T-cell (primary cell): ENCODE results near the gene CD96. TPM values are rescaled to one million over a fixed set of nuclear protein-coding genes. Genes with fewer than 3 reads are reported as not detected.
"Not testable (repeated sequence)": the region's sequence is repeated elsewhere in the genome, so short reads cannot be mapped to it uniquely, and the experiment has no call there.

ENCODE experiments used
- ATAC-seq, 4 experiments: fragments of 200-7000 bp in 3 of 4; fragments of 150-1000 bp in 1 of 4; cut with Tn5 transposase; replicated peaks in 1 of 4; 1 replicate in 3 of 4; 2 replicates in 1 of 4; pipeline ENCODE4 v1.10.0; 2021; ENCODE audit warnings: moderate library complexity in 3 of 4, mild to moderate bottlenecking in 2 of 4, moderate number of reproducible peaks in 1 of 4
- CTCF ChIA-PET, 2 donors: fragments of 300-600 bp; sonication (Branson Sonifier 250); formaldehyde crosslinking; loops; one replicate each; lab custom pipeline; 2022; ENCODE audit warnings: antibody characterized with exemption in 2 of 2; lab: Charles Lee
- POLR2A ChIA-PET, 2 donors: fragments of 300-600 bp; sonication (Branson Sonifier 250); formaldehyde crosslinking; loops; one replicate each; lab custom pipeline; 2022; ENCODE audit warnings: antibody characterized with exemption in 2 of 2; lab: Charles Lee
- DNase-seq, 35 experiments: peaks; one replicate each; pipeline versions ENCODE4 v3.0.0 to v3.0.0-alpha.2; 2013 to 2023
- H3K27ac ChIP-seq: one replicate; pipeline ENCODE4 v1.5.1; 2013; ENCODE audit warnings: low read length
- H3K27me3 ChIP-seq, 2 experiments: replicated peaks in 1 of 2; 1 replicate in 1 of 2; 2 replicates in 1 of 2; pipeline versions ENCODE4 v1.6.1 to v1.7.0; 2013; ENCODE audit warnings: low read length in 1 of 2, mixed read lengths in 1 of 2; ENCODE audit not compliant: control insufficient read depth in 2 of 2, insufficient read depth in 2 of 2; ENCODE audit errors: extremely low read depth in 1 of 2
- H3K36me3 ChIP-seq, 2 donors: 1 replicate in 1 of 2; 2 replicates in 1 of 2; pipeline versions ENCODE4 v1.6.1 to v1.7.0; 2013; ENCODE audit warnings: low read length in 1 of 2; ENCODE audit not compliant: control insufficient read depth in 2 of 2, insufficient read depth in 1 of 2; ENCODE audit errors: extremely low read depth in 1 of 2
- H3K4me1 ChIP-seq, 2 experiments: 1 replicate in 1 of 2; 2 replicates in 1 of 2; pipeline versions ENCODE4 v1.6.1 to v1.7.0; 2013; ENCODE audit warnings: low read length in 2 of 2, mixed read lengths in 1 of 2; ENCODE audit not compliant: insufficient read depth in 2 of 2, control insufficient read depth in 1 of 2; ENCODE audit errors: extremely low read depth in 1 of 2
- H3K4me3 ChIP-seq, 2 donors: 1 replicate in 1 of 2; 2 replicates in 1 of 2; pipeline versions ENCODE4 v1.5.1 to v1.7.0; 2013; ENCODE audit warnings: mild to moderate bottlenecking in 2 of 2, low read length in 1 of 2, moderate library complexity in 1 of 2; ENCODE audit not compliant: control insufficient read depth in 1 of 2; ENCODE audit errors: extremely low read depth in 1 of 2
- H3K9me3 ChIP-seq: 2 replicates; pipeline ENCODE4 v1.7.0; 2013
- H3K27ac Mint-ChIP-seq, 2 donors: one replicate each; pipeline ENCODE4 v1.8.0; 2020 to 2021; ENCODE audit warnings: mild to moderate bottlenecking in 2 of 2, mixed read lengths in 2 of 2
- H3K27me3 Mint-ChIP-seq, 2 donors: one replicate each; pipeline ENCODE4 v1.8.0; 2021 to 2022; ENCODE audit warnings: mixed read lengths in 2 of 2
- H3K36me3 Mint-ChIP-seq: one replicate; pipeline ENCODE4 v1.8.0; 2021; ENCODE audit warnings: mixed read lengths
- H3K4me1 Mint-ChIP-seq, 3 donors: one replicate each; pipeline ENCODE4 v1.8.0; 2020 to 2022; ENCODE audit warnings: mixed read lengths in 3 of 3, mild to moderate bottlenecking in 1 of 3
- H3K4me3 Mint-ChIP-seq, 3 donors: one replicate each; pipeline ENCODE4 v1.8.0; 2020 to 2022; ENCODE audit warnings: mild to moderate bottlenecking in 3 of 3, mixed read lengths in 3 of 3, moderate library complexity in 3 of 3
- H3K9me3 Mint-ChIP-seq, 3 donors: one replicate each; pipeline ENCODE4 v1.8.0; 2020 to 2022; ENCODE audit warnings: mixed read lengths in 3 of 3
- WGBS: methylation state at CpG from one replicate; pipeline ENCODE4 v1.1.5; 2013; ENCODE audit warnings: missing lambda C conversion rate; ENCODE audit not compliant: insufficient coverage; 5-methylcytosine and 5-hydroxymethylcytosine counted together
- total RNA-seq, 35 experiments: library from RNA in 6 of 35; stranded (reverse) in 6 of 35; fragments of 120-200 nt in 1 of 35; gene quantifications; one replicate each; pipeline versions ENCODE4 v1.2.1 to v1.2.4 and lab custom pipeline; 2013 to 2026

Gene CD96
- total RNA-seq, 5 donors from 2014 or later (not counting 1 experiment from before 2014, with no cell fraction given), result 183 to 229 (median 203) TPM

DNA sequence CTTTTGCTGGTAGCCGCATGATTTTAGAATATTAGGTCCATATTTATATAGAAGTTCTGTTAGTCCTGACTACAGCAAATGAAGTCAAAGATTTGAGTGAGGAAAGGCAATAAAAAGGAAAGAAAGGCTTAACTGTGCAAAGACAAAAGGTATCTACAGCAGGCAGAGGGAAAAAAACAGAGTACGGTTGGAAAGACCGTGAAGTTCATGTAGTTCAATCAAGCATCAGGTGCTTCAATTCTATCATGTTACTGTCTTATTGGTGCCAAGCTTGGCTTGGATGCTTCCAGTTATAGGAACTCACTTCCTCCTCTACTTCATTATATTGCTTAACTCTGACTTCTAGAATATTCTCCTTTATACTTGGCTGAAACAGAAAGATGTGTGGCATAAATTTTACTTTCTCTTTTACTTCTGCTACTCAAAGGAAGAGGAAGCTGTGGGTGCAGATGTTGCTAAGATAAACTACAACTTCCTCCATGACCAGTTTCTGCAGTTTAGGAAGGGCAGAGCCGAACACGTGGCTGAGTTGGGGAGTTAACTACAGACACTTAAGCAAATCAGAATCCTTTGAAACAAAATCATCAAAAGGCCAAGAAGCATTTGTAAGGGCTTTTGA lies 125.7 kb downstream of the CD96 start:
- peak overlapping the region; percentile 87 for H3K27ac ChIP-seq
- H3K4me1 Mint-ChIP-seq, result peaks cover 57 to 63% (median 58%) of the 10 kb centered on the region in 3 donors
- H3K27me3 Mint-ChIP-seq, result no peaks in the 10 kb centered on the region
- no peaks in the 10 kb centered on the region for H3K27me3 ChIP-seq
- peaks cover 33 to 45% of the 10 kb centered on the region in 2 experiments for H3K4me1 ChIP-seq
- peak overlapping the region; percentile 63 to 68 (median 64) for H3K4me3 Mint-ChIP-seq
- H3K9me3 ChIP-seq, result no peaks in the 10 kb centered on the region
- ChIA-PET POLR2A (interaction anchor here in 1 of 2 donors (0.5 to 0.6 kb wide), 3 partner anchors 54 to 221 kb away, joined by 3 read pairs; no protein-coding TSS in a partner anchor), CTCF (interaction anchor here (0.6 to 6.0 kb wide), 16 partner anchors 14 to 346 kb away, joined by 3 to 69 read pairs (median 7); partner anchors contain the start of genes ABHD10 (in 1 of the 2) and PHLDB2 (in 1 of the 2))
- ATAC-seq (peak; percentile 93 to 98 (median 98)), DNase-seq (peak; percentile 31 to 91 (median 72))
- peak overlapping the region; percentile 85 to 92 for H3K27ac Mint-ChIP-seq
- peaks cover 4 to 7% (median 5%) of the 10 kb centered on the region in 3 donors for H3K9me3 Mint-ChIP-seq
- H3K36me3 ChIP-seq, result peaks cover 0 to 4% of the 10 kb centered on the region in 2 donors
- 40% methylated on average over 1 of the region's 5 CpGs for WGBS
- H3K4me3 ChIP-seq, result peak overlapping the region in 1 of 2 donors; percentile 32
- H3K36me3 Mint-ChIP-seq, result peaks cover 25% of the 10 kb centered on the region

GRCh38 chr3:111668326-111668725 lies 126.3 kb downstream of the CD96 start:
- H3K9me3 Mint-ChIP-seq, result peaks cover 0 to 3% (median 2%) of the 10 kb centered on the region in 3 donors
- no peaks in the 10 kb centered on the region for H3K36me3 ChIP-seq
- H3K4me3 Mint-ChIP-seq, result peak overlapping the region in 1 of 3 donors; percentile 63
- DNase-seq, result no peak
- peaks cover 19% of the 10 kb centered on the region for H3K36me3 Mint-ChIP-seq
- POLR2A ChIA-PET, result interaction anchor here (0.5 to 1.2 kb wide), 5 partner anchors 23 to 310 kb away, joined by 3 to 7 read pairs (median 3); partner anchors contain the start of gene ABHD10 (in 1 of the 2)
- no peaks in the 10 kb centered on the region for H3K27me3 ChIP-seq
- H3K9me3 ChIP-seq, result no peaks in the 10 kb centered on the region
- H3K4me1 Mint-ChIP-seq, result peaks cover 63 to 69% (median 64%) of the 10 kb centered on the region in 3 donors
- ATAC-seq, result no peak
- H3K4me3 ChIP-seq, result no peak overlapping the region
- H3K4me1 ChIP-seq, result peaks cover 39 to 51% of the 10 kb centered on the region in 2 experiments
- CTCF ChIA-PET, result interaction anchor here (0.6 to 6.0 kb wide), 30 partner anchors 9 to 345 kb away, joined by 3 to 69 read pairs (median 7); partner anchors contain the start of genes ABHD10 (in 1 of the 2) and PHLDB2 (in 1 of the 2)
- H3K27me3 Mint-ChIP-seq, result no peaks in the 10 kb centered on the region
- H3K27ac ChIP-seq, result peak overlapping the region; percentile 45
- H3K27ac Mint-ChIP-seq, result peak overlapping the region; percentile 84 to 86

DNA sequence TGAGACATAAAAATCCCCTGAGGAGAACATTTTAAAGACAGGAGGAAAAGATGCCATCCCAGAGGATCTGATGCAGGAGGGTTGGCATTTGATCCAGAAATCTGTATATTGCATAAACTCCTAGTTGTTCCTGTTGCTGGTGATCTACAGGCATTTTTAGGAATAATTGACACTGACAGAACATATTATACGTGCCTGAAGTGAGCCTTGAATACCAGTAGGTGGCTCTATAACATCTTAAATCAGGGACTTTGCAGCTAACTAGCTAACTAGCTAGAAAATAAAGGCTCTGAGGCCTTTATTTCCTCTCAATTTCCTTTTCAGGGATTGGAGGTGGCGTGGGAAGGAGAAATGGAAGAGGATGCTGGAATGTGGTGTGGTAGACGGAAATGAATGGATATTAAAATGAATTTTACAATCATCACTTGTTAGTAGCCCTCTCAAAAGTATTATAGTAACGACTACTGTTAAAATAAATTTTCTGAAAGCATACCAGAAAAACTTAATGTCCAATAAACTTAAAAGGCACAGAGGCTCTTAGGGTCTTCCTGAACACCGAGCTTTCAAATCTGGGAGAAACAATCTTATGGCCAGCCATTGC lies 127.0 kb downstream of the CD96 start:
- H3K27me3 Mint-ChIP-seq, result no peaks in the 10 kb centered on the region
- CTCF ChIA-PET, result interaction anchor here (0.5 to 6.0 kb wide), 38 partner anchors 8 to 1346 kb away, joined by 3 to 69 read pairs (median 6); partner anchors contain the start of genes ABHD10 (in 1 of the 2) and PHLDB2 (in 1 of the 2)
- peaks cover 12% of the 10 kb centered on the region for H3K36me3 Mint-ChIP-seq
- peak overlapping the region; percentile 84 to 86 for H3K27ac Mint-ChIP-seq
- POLR2A ChIA-PET, result interaction anchor here (0.5 to 1.2 kb wide), 6 partner anchors 22 to 310 kb away, joined by 3 to 7 read pairs (median 3); partner anchors contain the start of gene ABHD10 (in 1 of the 2)
- Histone ChIP-seq H3K9me3 (no peaks in the 10 kb centered on the region), H3K36me3 (no peaks in the 10 kb centered on the region), H3K4me3 (no peak overlapping the region), H3K27me3 (no peaks in the 10 kb centered on the region), H3K4me1 (peaks cover 45 to 58% of the 10 kb centered on the region in 2 experiments), H3K27ac (no peak overlapping the region)
- WGBS, result 100% methylated on average over 1 of the region's 5 CpGs
- H3K4me1 Mint-ChIP-seq, result peaks cover 70 to 76% (median 70%) of the 10 kb centered on the region in 3 donors
- peak overlapping the region in 1 of 3 donors; percentile 22 for H3K4me3 Mint-ChIP-seq
- no peaks in the 10 kb centered on the region for H3K9me3 Mint-ChIP-seq
- DNase-seq, result peak in 1 of 35 experiments; percentile 70
- peak in 3 of 4 experiments; percentile 35 to 59 (median 36) for ATAC-seq

DNA sequence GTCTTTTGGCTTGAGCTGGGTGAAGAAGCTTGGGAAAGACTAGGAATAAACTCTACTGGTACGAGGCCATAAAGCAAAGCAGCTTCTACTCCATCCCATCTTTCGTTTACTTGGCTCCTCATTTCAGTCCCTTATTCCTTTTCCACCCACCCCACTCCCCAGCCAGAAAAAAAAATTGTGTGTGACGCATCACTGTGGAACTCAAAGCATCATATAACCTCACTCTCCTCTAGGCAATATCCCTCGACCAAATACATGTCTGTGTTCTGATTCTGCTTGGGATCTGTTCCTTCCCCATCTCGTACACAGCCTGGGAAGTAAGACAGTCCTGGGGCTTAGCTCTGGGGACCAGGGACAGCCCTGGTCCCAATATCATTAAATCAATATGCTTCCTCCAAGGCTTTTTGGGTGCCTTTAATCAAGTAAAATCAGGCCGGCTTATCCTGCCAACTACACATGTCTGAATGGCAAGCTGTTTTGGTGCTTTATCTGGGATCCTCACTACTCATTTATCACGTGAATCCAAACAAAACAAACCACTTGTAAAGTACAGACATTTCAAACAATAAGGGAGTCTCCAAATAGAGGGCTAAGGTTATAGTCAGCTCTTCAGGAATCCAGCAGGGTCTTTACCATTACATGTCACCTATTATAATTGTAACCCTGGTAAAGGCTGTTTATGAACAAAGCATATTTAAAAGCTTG lies 128.1 kb downstream of the CD96 start:
- H3K27me3 ChIP-seq, result no peaks in the 10 kb centered on the region
- no peak overlapping the region for H3K4me3 ChIP-seq
- peaks cover 5% of the 10 kb centered on the region for H3K36me3 Mint-ChIP-seq
- ATAC-seq, result no peak
- no peaks in the 10 kb centered on the region for H3K27me3 Mint-ChIP-seq
- H3K4me1 Mint-ChIP-seq, result peaks cover 75 to 82% (median 77%) of the 10 kb centered on the region in 3 donors
- H3K9me3 Mint-ChIP-seq, result no peaks in the 10 kb centered on the region
- DNase-seq, result no peak
- WGBS, result 93% methylated on average over 3 of the region's 7 CpGs
- H3K27ac Mint-ChIP-seq, result peak overlapping the region; percentile 13 to 47
- no peaks in the 10 kb centered on the region for H3K9me3 ChIP-seq
- ChIA-PET CTCF (interaction anchor here (0.6 to 6.0 kb wide), 25 partner anchors 10 to 344 kb away, joined by 3 to 69 read pairs (median 7); partner anchors contain the start of gene ABHD10 (in 1 of the 2)), POLR2A (interaction anchor here in 1 of 2 donors (0.5 to 1.1 kb wide), 2 partner anchors 123 to 1859 kb away, joined by 6 to 7 read pairs; no protein-coding TSS in a partner anchor)
- H3K4me3 Mint-ChIP-seq, result no peak overlapping the region
- H3K36me3 ChIP-seq, result no peaks in the 10 kb centered on the region
- H3K27ac ChIP-seq, result no peak overlapping the region
- H3K4me1 ChIP-seq, result peaks cover 50 to 58% of the 10 kb centered on the region in 2 experiments

- not testable (repeated sequence) for H3K9me3 Mint-ChIP-seq, H3K4me3 ChIP-seq, ATAC-seq, H3K27me3 ChIP-seq, H3K36me3 Mint-ChIP-seq, H3K27me3 Mint-ChIP-seq, H3K36me3 ChIP-seq, H3K9me3 ChIP-seq
- peak in 1 of 35 experiments; percentile 34 for DNase-seq
- Histone ChIP-seq H3K4me1 (peaks cover 53 to 61% of the 10 kb centered on the region in 2 experiments), H3K27ac (peak overlapping the region; percentile 82)
- ChIA-PET POLR2A (interaction anchor here (0.6 to 1.2 kb wide), 5 partner anchors 21 to 306 kb away, joined by 3 to 4 read pairs (median 3); partner anchors contain the start of gene ABHD10 (in 1 of the 2)), CTCF (interaction anchor here (0.6 to 6.0 kb wide), 16 partner anchors 20 to 826 kb away, joined by 3 to 62 read pairs (median 4); partner anchors contain the start of gene ABHD10 (in 1 of the 2))
- WGBS, result no CpG with 5 or more reads among the region's 6 CpGs
- peak overlapping the region; percentile 98 to 99 for H3K27ac Mint-ChIP-seq
- H3K4me3 Mint-ChIP-seq, result peak overlapping the region in 2 of 3 donors; percentile 25 to 85
- H3K4me1 Mint-ChIP-seq, result peaks cover 79 to 87% (median 83%) of the 10 kb centered on the region in 3 donors
Observed at GRCh38 chr3:111672461-111672860, 130.5 kb downstream of the CD96 start.
